ENCODE results near the gene HEG1. TPM values are rescaled to one million over a fixed set of nuclear protein-coding genes. Genes with fewer than 3 reads are reported as not detected.

HEG1 gene
- total and polyA plus RNA-seq, 7 donors, result 0.92 to 61.6 (median 24.5) TPM

GRCh38 chr3:124993466-124993865 lies 62.3 kb downstream of the HEG1 start:
- peaks cover 8 to 62% (median 13%) of the 10 kb centered on the region in 4 donors for H3K36me3 ChIP-seq
- intact Hi-C loops (cut with DNase I), result loop anchor here (10.0 kb wide), 1 partner anchor 591 kb away; no protein-coding TSS in a partner anchor
- peaks cover 0 to 52% (median 23%) of the 10 kb centered on the region in 4 donors for H3K4me1 ChIP-seq
- H3K27me3 ChIP-seq, result no peaks in the 10 kb centered on the region
- DNase-seq, result peak; percentile 78
- H3K4me3 ChIP-seq, result no peak overlapping the region
- no peak for TF ChIP-seq POLR2A (IDR thresholded peaks at IDR 0.05)
- TF ChIP-seq, protein P1, sequence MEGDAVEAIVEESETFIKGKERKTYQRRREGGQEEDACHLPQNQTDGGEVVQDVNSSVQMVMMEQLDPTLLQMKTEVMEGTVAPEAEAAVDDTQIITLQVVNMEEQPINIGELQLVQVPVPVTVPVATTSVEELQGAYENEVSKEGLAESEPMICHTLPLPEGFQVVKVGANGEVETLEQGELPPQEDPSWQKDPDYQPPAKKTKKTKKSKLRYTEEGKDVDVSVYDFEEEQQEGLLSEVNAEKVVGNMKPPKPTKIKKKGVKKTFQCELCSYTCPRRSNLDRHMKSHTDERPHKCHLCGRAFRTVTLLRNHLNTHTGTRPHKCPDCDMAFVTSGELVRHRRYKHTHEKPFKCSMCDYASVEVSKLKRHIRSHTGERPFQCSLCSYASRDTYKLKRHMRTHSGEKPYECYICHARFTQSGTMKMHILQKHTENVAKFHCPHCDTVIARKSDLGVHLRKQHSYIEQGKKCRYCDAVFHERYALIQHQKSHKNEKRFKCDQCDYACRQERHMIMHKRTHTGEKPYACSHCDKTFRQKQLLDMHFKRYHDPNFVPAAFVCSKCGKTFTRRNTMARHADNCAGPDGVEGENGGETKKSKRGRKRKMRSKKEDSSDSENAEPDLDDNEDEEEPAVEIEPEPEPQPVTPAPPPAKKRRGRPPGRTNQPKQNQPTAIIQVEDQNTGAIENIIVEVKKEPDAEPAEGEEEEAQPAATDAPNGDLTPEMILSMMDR (IDR thresholded peaks at IDR 0.05), result no peak
- no peak for TF ChIP-seq POLR2AphosphoS5 (IDR thresholded peaks at IDR 0.05)
- TF ChIP-seq EP300 (IDR thresholded peaks at IDR 0.05), result no peak
- H3K9me3 ChIP-seq, result no peaks in the 10 kb centered on the region
- 73 to 77% methylated on average over 7 of the region's 7 CpGs for WGBS, 2 donors
- H3K27ac ChIP-seq, result peak overlapping the region in 3 of 4 donors; percentile 29 to 53 (median 35)

- Histone ChIP-seq H3K9me3 (no peaks in the 10 kb centered on the region), H3K27me3 (no peaks in the 10 kb centered on the region), H3K36me3 (peaks cover 8 to 67% (median 13%) of the 10 kb centered on the region in 4 donors), H3K4me3 (no peak overlapping the region), H3K4me1 (peaks cover 0 to 39% (median 10%) of the 10 kb centered on the region in 4 donors), H3K27ac (no peak overlapping the region)
- 21 to 78% methylated on average over 5 of the region's 5 CpGs for WGBS, 2 donors
- intact Hi-C loops (cut with DNase I), result loop anchor here (10.0 kb wide), 1 partner anchor 593 kb away; no protein-coding TSS in a partner anchor
- TF ChIP-seq, protein P1 (IDR thresholded peaks at IDR 0.05), result no peak
- TF ChIP-seq POLR2AphosphoS5 (IDR thresholded peaks at IDR 0.05) (no peak), POLR2A (IDR thresholded peaks at IDR 0.05) (no peak), EP300 (IDR thresholded peaks at IDR 0.05) (no peak)
- DNase-seq, result no peak
Measured at GRCh38 chr3:124992041-124992440, 63.8 kb downstream of the HEG1 start.

- H3K4me1 ChIP-seq, result peaks cover 0 to 46% (median 33%) of the 10 kb centered on the region in 4 donors
- no peaks in the 10 kb centered on the region for H3K27me3 ChIP-seq
- TF ChIP-seq EP300 (IDR thresholded peaks at IDR 0.05), result no peak
- no peak for TF ChIP-seq POLR2A (IDR thresholded peaks at IDR 0.05)
- TF ChIP-seq POLR2AphosphoS5 (IDR thresholded peaks at IDR 0.05), result peak in 1 of 4 donors; percentile 14
- TF ChIP-seq, protein P1 (IDR thresholded peaks at IDR 0.05), result peak in 2 of 4 experiments; percentile 13 to 56
- no peak overlapping the region for H3K4me3 ChIP-seq
- peak overlapping the region; percentile 52 to 73 (median 69) for H3K27ac ChIP-seq
- DNase-seq, result no peak
- H3K9me3 ChIP-seq, result no peaks in the 10 kb centered on the region
- intact Hi-C loops (cut with DNase I), result no loop called here
- H3K36me3 ChIP-seq, result peaks cover 0 to 60% (median 9%) of the 10 kb centered on the region in 4 donors
- WGBS, 2 donors, result 50 to 69% methylated on average over 7 of the region's 7 CpGs
Measured at GRCh38 chr3:124986192-124987143, 69.3 kb downstream of the HEG1 start.

GRCh38 chr3:124985349-124985748 lies 70.4 kb downstream of the HEG1 start:
- TF ChIP-seq POLR2AphosphoS5 (IDR thresholded peaks at IDR 0.05), result peak in 1 of 4 donors; percentile 44
- TF ChIP-seq, protein P1 (IDR thresholded peaks at IDR 0.05), result no peak
- TF ChIP-seq EP300 (IDR thresholded peaks at IDR 0.05), result no peak
- Histone ChIP-seq H3K27me3 (no peaks in the 10 kb centered on the region), H3K4me1 (peaks cover 0 to 49% (median 37%) of the 10 kb centered on the region in 4 donors), H3K27ac (peak overlapping the region; percentile 52 to 73 (median 69)), H3K4me3 (no peak overlapping the region), H3K9me3 (no peaks in the 10 kb centered on the region), H3K36me3 (peaks cover 0 to 50% (median 5%) of the 10 kb centered on the region in 4 donors)
- DNase-seq, result no peak
- WGBS, 2 donors, result 36 to 62% methylated on average over 4 of the region's 4 CpGs
- intact Hi-C loops (cut with DNase I), result no loop called here

Measured in sigmoid colon (tissue), 7 donors.